K562 (cell line): Measurements from ENCODE around the gene MKRN2OS.

Source experiments
- BHLHE40 ChIP-seq: IDR thresholded peaks from 2 replicates; pipeline ENCODE4 v1.6.1; 2011; ENCODE audit warnings: low read length, improper control_type of control experiment
- CBX3 ChIP-seq, 2 experiments: IDR thresholded peaks; 1 replicate in 1 of 2; 2 replicates in 1 of 2; pipeline ENCODE4 v1.6.1; 2012; ENCODE audit warnings: inconsistent platforms in 2 of 2, low read length in 2 of 2, borderline replicate concordance in 1 of 2, control low read depth in 1 of 2
- CTCF ChIP-seq, 3 experiments: IDR thresholded peaks in 2 of 3; conservative IDR thresholded peaks in 1 of 3; 2 replicates each; pipeline ENCODE4 v1.5.1; 2011 to 2012; ENCODE audit warnings: low read length in 3 of 3, mild to moderate bottlenecking in 3 of 3, control low read depth in 2 of 3, improper control_type of control experiment in 1 of 3, inconsistent platforms in 1 of 3, low read depth in 1 of 3, mixed read lengths in 1 of 3, moderate library complexity in 1 of 3; ENCODE audit not compliant: insufficient read depth in 2 of 3
- FOSL1 ChIP-seq: fragments of 200-800 bp; sonication (Bioruptor generic); conservative IDR thresholded peaks from 2 replicates; pipeline ENCODE4 v1.6.1; 2016; ENCODE audit warnings: missing genetic modification characterization, missing compliant biosample characterization
- FOXP4 ChIP-seq: sonication (generic); formaldehyde crosslinking; IDR thresholded peaks from 2 replicates; pipeline ENCODE4 v1.8.0; 2022; ENCODE audit warnings: mild to moderate bottlenecking, missing genetic modification reagents, borderline replicate concordance
- NR3C1 ChIP-seq: sonication (generic); formaldehyde crosslinking; IDR thresholded peaks from 2 replicates; pipeline ENCODE4 v1.8.1; 2022; ENCODE audit warnings: missing genetic modification reagents
- POLR2AphosphoS5 ChIP-seq: IDR thresholded peaks from 2 replicates; pipeline ENCODE4 v1.6.1; 2011; ENCODE audit warnings: mild to moderate bottlenecking, low read depth, low read length, moderate library complexity; ENCODE audit not compliant: control insufficient read depth, insufficient read depth
- PPARD ChIP-seq: fragments of 250-450 bp; sonication (Bioruptor Pico); IDR thresholded peaks from 2 replicates; pipeline ENCODE4 v1.8.0; 2022; ENCODE audit warnings: inconsistent platforms, mild to moderate bottlenecking, moderate library complexity
- RBBP5 ChIP-seq: fragments of 200-600 bp; sonication (generic); IDR thresholded peaks from 2 replicates; pipeline ENCODE4 v1.6.1; 2012; ENCODE audit warnings: borderline replicate concordance, mild to moderate bottlenecking, low read length, control low read depth, inconsistent platforms; ENCODE audit not compliant: insufficient read depth, poor library complexity, severe bottlenecking
- XRCC3 ChIP-seq: fragments of 450-650 bp; IDR thresholded peaks from 2 replicates; pipeline ENCODE4 v1.6.1; 2017; ENCODE audit warnings: mild to moderate bottlenecking, moderate library complexity
- ZNF384 ChIP-seq: IDR thresholded peaks from 2 replicates; pipeline ENCODE4 v1.6.1; 2012; ENCODE audit warnings: low read depth, low read length, improper control_type of control experiment
- TF ChIP-seq, protein P1 (sequence below): fragments of 250-450 bp; sonication (Bioruptor Pico); IDR thresholded peaks from 2 replicates; pipeline ENCODE4 v1.5.0; 2022; ENCODE audit warnings: mild to moderate bottlenecking
- TF ChIP-seq, protein P2 (sequence below): sonication (generic); formaldehyde crosslinking; IDR thresholded peaks from 2 replicates; pipeline ENCODE4 v1.8.0; 2022; ENCODE audit warnings: missing genetic modification reagents, mild to moderate bottlenecking, borderline replicate concordance

DNA sequence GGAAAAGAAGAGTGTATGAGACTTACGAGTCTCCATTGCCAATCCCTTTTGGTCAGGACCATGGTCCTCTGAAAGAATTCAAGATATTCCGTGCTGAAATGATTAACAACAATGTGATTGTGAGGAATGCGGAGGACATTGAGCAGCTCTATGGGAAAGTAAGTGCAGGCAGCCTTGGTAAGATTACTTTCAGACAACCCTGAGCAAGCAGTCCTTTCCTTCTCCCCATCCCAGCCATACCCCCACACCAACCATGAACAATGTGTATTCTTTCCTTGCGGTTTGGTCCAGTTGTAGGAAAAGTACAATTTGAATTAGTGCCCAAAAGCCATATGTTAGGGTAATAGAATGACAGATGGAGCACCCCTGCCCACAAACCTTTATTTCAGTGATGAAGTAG, 55.5 kb downstream of the MKRN2OS start:
- TF ChIP-seq, protein P1, sequence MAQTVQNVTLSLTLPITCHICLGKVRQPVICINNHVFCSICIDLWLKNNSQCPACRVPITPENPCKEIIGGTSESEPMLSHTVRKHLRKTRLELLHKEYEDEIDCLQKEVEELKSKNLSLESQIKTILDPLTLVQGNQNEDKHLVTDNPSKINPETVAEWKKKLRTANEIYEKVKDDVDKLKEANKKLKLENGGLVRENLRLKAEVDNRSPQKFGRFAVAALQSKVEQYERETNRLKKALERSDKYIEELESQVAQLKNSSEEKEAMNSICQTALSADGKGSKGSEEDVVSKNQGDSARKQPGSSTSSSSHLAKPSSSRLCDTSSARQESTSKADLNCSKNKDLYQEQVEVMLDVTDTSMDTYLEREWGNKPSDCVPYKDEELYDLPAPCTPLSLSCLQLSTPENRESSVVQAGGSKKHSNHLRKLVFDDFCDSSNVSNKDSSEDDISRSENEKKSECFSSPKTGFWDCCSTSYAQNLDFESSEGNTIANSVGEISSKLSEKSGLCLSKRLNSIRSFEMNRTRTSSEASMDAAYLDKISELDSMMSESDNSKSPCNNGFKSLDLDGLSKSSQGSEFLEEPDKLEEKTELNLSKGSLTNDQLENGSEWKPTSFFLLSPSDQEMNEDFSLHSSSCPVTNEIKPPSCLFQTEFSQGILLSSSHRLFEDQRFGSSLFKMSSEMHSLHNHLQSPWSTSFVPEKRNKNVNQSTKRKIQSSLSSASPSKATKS (CRISPR knock-in tag): no peak
- TF ChIP-seq PPARD (CRISPR knock-in tag): no peak
- TF ChIP-seq CTCF (IDR thresholded peaks at IDR 0.05 in 2 of 3, conservative IDR thresholded peaks at IDR 0.05 in 1 of 3; ENCODE audit: insufficient read depth in 2 of 3, low read depth in 1 of 3, low read length in 3 of 3): no peak
- no peak for TF ChIP-seq CBX3 (IDR thresholded peaks at IDR 0.05; ENCODE audit: borderline replicate concordance in 1 of 2, low read length in 2 of 2)
- no peak for TF ChIP-seq ZNF384
- TF ChIP-seq FOXP4: no peak
- no peak for TF ChIP-seq BHLHE40
- TF ChIP-seq NR3C1 (CRISPR knock-in tag): no peak
- TF ChIP-seq, protein P2, sequence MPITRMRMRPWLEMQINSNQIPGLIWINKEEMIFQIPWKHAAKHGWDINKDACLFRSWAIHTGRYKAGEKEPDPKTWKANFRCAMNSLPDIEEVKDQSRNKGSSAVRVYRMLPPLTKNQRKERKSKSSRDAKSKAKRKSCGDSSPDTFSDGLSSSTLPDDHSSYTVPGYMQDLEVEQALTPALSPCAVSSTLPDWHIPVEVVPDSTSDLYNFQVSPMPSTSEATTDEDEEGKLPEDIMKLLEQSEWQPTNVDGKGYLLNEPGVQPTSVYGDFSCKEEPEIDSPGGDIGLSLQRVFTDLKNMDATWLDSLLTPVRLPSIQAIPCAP (CRISPR knock-in tag): no peak
- TF ChIP-seq XRCC3: no peak
- no peak for TF ChIP-seq RBBP5
- no peak for TF ChIP-seq FOSL1 (tag)
- TF ChIP-seq POLR2AphosphoS5: no peak
